ENCODE data around the gene IGF2R.

GRCh38 chr6:160039441-160039840 is 70.6 kb downstream of the IGF2R start:
- TF ChIP-seq, protein P1, sequence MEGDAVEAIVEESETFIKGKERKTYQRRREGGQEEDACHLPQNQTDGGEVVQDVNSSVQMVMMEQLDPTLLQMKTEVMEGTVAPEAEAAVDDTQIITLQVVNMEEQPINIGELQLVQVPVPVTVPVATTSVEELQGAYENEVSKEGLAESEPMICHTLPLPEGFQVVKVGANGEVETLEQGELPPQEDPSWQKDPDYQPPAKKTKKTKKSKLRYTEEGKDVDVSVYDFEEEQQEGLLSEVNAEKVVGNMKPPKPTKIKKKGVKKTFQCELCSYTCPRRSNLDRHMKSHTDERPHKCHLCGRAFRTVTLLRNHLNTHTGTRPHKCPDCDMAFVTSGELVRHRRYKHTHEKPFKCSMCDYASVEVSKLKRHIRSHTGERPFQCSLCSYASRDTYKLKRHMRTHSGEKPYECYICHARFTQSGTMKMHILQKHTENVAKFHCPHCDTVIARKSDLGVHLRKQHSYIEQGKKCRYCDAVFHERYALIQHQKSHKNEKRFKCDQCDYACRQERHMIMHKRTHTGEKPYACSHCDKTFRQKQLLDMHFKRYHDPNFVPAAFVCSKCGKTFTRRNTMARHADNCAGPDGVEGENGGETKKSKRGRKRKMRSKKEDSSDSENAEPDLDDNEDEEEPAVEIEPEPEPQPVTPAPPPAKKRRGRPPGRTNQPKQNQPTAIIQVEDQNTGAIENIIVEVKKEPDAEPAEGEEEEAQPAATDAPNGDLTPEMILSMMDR (IDR thresholded peaks at IDR 0.05): no peak
- no peak for TF ChIP-seq POLR2A (IDR thresholded peaks at IDR 0.05)
